ENCODE measurements around the gene AGBL4. TPM values are rescaled to one million over a fixed set of nuclear protein-coding genes. Genes with fewer than 3 reads are reported as not detected.

The AGBL4 gene
- polyA plus RNA-seq, 5 donors: 0.65 to 1.4 (median 1.1) TPM

GRCh38 chr1:48889615-48890014 lies 1134.1 kb downstream of the AGBL4 start:
- no peak for DNase-seq

GRCh38 chr1:48889082-48889481 lies 1134.7 kb downstream of the AGBL4 start:
- no peak for DNase-seq

GRCh38 chr1:48887796-48888195 lies 1136.0 kb downstream of the AGBL4 start:
- DNase-seq: no peak

- no peak for DNase-seq
These were observed 1141.7 kb downstream of the AGBL4 start for GRCh38 chr1:48882020-48882419.

- DNase-seq: no peak
These were observed 1145.4 kb downstream of the AGBL4 start for GRCh38 chr1:48878191-48878940.

GRCh38 chr1:48876330-48876785 lies 1147.4 kb downstream of the AGBL4 start:
- no peak for DNase-seq

- DNase-seq: no peak
These were observed 1148.0 kb downstream of the AGBL4 start for GRCh38 chr1:48875552-48876329.

GRCh38 chr1:48873944-48874343 lies 1149.8 kb downstream of the AGBL4 start:
- DNase-seq: no peak

GRCh38 chr1:48870596-48870995 lies 1153.2 kb downstream of the AGBL4 start:
- DNase-seq: no peak

GRCh38 chr1:48869116-48869893 lies 1154.4 kb downstream of the AGBL4 start:
- DNase-seq: no peak

- DNase-seq: no peak
These were observed 1158.8 kb downstream of the AGBL4 start for GRCh38 chr1:48864913-48865312.

- no peak for DNase-seq
These were observed 1164.3 kb downstream of the AGBL4 start for GRCh38 chr1:48859456-48859855.

- no peak for DNase-seq
These were observed 1165.4 kb downstream of the AGBL4 start for GRCh38 chr1:48858200-48858920.

GRCh38 chr1:48853006-48853405 lies 1170.7 kb downstream of the AGBL4 start:
- no peak for DNase-seq

- no peak for DNase-seq
These were observed 1172.1 kb downstream of the AGBL4 start for GRCh38 chr1:48851638-48852037.

- no peak for DNase-seq
These were observed 1175.7 kb downstream of the AGBL4 start for GRCh38 chr1:48848035-48848434.

GRCh38 chr1:48846441-48846840 lies 1177.3 kb downstream of the AGBL4 start:
- DNase-seq: no peak

GRCh38 chr1:48844187-48844586 lies 1179.6 kb downstream of the AGBL4 start:
- DNase-seq: no peak

- DNase-seq: no peak
These were observed 1181.8 kb downstream of the AGBL4 start for GRCh38 chr1:48841966-48842365.

- DNase-seq: no peak
These were observed 1182.3 kb downstream of the AGBL4 start for GRCh38 chr1:48841461-48841860.

GRCh38 chr1:48831120-48831978 lies 1192.4 kb downstream of the AGBL4 start:
- no peak for DNase-seq
